Measurements from ENCODE around the gene ENDOV.

ENDOV gene

GRCh38 chr17:80453126-80453997 lies 38.4 kb downstream of the ENDOV start:
- TF ChIP-seq CREB1 (IDR thresholded peaks at IDR 0.05; ENCODE audit: low read depth): no peak
- no peak for TF ChIP-seq USF1 (IDR thresholded peaks at IDR 0.05)
- no peak for TF ChIP-seq FOXM1 (IDR thresholded peaks at IDR 0.05; ENCODE audit: borderline replicate concordance, low read depth)
- TF ChIP-seq, protein P1, sequence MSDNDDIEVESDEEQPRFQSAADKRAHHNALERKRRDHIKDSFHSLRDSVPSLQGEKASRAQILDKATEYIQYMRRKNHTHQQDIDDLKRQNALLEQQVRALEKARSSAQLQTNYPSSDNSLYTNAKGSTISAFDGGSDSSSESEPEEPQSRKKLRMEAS (IDR thresholded peaks at IDR 0.05): no peak
- TF ChIP-seq, protein P2, sequence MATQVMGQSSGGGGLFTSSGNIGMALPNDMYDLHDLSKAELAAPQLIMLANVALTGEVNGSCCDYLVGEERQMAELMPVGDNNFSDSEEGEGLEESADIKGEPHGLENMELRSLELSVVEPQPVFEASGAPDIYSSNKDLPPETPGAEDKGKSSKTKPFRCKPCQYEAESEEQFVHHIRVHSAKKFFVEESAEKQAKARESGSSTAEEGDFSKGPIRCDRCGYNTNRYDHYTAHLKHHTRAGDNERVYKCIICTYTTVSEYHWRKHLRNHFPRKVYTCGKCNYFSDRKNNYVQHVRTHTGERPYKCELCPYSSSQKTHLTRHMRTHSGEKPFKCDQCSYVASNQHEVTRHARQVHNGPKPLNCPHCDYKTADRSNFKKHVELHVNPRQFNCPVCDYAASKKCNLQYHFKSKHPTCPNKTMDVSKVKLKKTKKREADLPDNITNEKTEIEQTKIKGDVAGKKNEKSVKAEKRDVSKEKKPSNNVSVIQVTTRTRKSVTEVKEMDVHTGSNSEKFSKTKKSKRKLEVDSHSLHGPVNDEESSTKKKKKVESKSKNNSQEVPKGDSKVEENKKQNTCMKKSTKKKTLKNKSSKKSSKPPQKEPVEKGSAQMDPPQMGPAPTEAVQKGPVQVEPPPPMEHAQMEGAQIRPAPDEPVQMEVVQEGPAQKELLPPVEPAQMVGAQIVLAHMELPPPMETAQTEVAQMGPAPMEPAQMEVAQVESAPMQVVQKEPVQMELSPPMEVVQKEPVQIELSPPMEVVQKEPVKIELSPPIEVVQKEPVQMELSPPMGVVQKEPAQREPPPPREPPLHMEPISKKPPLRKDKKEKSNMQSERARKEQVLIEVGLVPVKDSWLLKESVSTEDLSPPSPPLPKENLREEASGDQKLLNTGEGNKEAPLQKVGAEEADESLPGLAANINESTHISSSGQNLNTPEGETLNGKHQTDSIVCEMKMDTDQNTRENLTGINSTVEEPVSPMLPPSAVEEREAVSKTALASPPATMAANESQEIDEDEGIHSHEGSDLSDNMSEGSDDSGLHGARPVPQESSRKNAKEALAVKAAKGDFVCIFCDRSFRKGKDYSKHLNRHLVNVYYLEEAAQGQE (IDR thresholded peaks at IDR 0.05; ENCODE audit: low read depth): no peak
- no peak for TF ChIP-seq YY1 (IDR thresholded peaks at IDR 0.05; ENCODE audit: low read depth)
- no peak for TF ChIP-seq TEAD4 (IDR thresholded peaks at IDR 0.05)
- TF ChIP-seq TAF1 (IDR thresholded peaks at IDR 0.05; ENCODE audit: low read depth): no peak
- no peak for TF ChIP-seq ZBTB7A (IDR thresholded peaks at IDR 0.05; ENCODE audit: low read depth)
- no peak for TF ChIP-seq NFIC (IDR thresholded peaks at IDR 0.05)
- no peak for TF ChIP-seq EP300 (IDR thresholded peaks at IDR 0.05; ENCODE audit: borderline replicate concordance)
- TF ChIP-seq EGR1 (IDR thresholded peaks at IDR 0.05): no peak
- TF ChIP-seq CEBPB (IDR thresholded peaks at IDR 0.05): no peak
- no peak for TF ChIP-seq TCF12 (IDR thresholded peaks at IDR 0.05; ENCODE audit: low read depth)

GRCh38 chr17:80453998-80454556 lies 39.1 kb downstream of the ENDOV start:
- TF ChIP-seq TAF1 (IDR thresholded peaks at IDR 0.05; ENCODE audit: low read depth): no peak
- no peak for TF ChIP-seq EGR1 (IDR thresholded peaks at IDR 0.05)
- no peak for TF ChIP-seq TCF12 (IDR thresholded peaks at IDR 0.05; ENCODE audit: low read depth)
- TF ChIP-seq TEAD4 (IDR thresholded peaks at IDR 0.05): no peak
- TF ChIP-seq, protein P1 (IDR thresholded peaks at IDR 0.05): no peak
- TF ChIP-seq CREB1 (IDR thresholded peaks at IDR 0.05; ENCODE audit: low read depth): no peak
- TF ChIP-seq USF1 (IDR thresholded peaks at IDR 0.05): no peak
- TF ChIP-seq, protein P2 (IDR thresholded peaks at IDR 0.05; ENCODE audit: low read depth): no peak
- no peak for TF ChIP-seq NFIC (IDR thresholded peaks at IDR 0.05)
- TF ChIP-seq RAD21 (IDR thresholded peaks at IDR 0.05; ENCODE audit: low read depth): no peak
- TF ChIP-seq EP300 (IDR thresholded peaks at IDR 0.05; ENCODE audit: borderline replicate concordance): no peak
- TF ChIP-seq CEBPB (IDR thresholded peaks at IDR 0.05): no peak

GRCh38 chr17:80454557-80455335 lies 39.8 kb downstream of the ENDOV start:
- no peak for TF ChIP-seq CEBPB (IDR thresholded peaks at IDR 0.05)
- TF ChIP-seq YY1 (IDR thresholded peaks at IDR 0.05; ENCODE audit: low read depth): no peak
- TF ChIP-seq, protein P2 (IDR thresholded peaks at IDR 0.05; ENCODE audit: low read depth): no peak
- TF ChIP-seq TCF12 (IDR thresholded peaks at IDR 0.05; ENCODE audit: low read depth): peak; percentile 32; the same call in 1 of the 2 replicates
- TF ChIP-seq CREB1 (IDR thresholded peaks at IDR 0.05; ENCODE audit: low read depth): 0 out of 2 replicates have a peak, but pooled peaks have one; percentile 22
- peak; percentile 96 for TF ChIP-seq TAF1 (IDR thresholded peaks at IDR 0.05; ENCODE audit: low read depth)
- TF ChIP-seq TEAD4 (IDR thresholded peaks at IDR 0.05): no peak
- TF ChIP-seq, protein P1 (IDR thresholded peaks at IDR 0.05): peak; percentile 93
- TF ChIP-seq USF1 (IDR thresholded peaks at IDR 0.05): no peak
- TF ChIP-seq FOXM1 (IDR thresholded peaks at IDR 0.05; ENCODE audit: borderline replicate concordance, low read depth): no peak
- TF ChIP-seq NFIC (IDR thresholded peaks at IDR 0.05): no peak; the same call in 1 of the 2 replicates
- TF ChIP-seq ZBTB7A (IDR thresholded peaks at IDR 0.05; ENCODE audit: low read depth): peak; percentile 75
- TF ChIP-seq EGR1 (IDR thresholded peaks at IDR 0.05): peak; percentile 62
- no peak for TF ChIP-seq RAD21 (IDR thresholded peaks at IDR 0.05; ENCODE audit: low read depth)

Measured in Ishikawa (cell line).